ENCODE measurements around the gene LITAF.

LITAF gene

DNA sequence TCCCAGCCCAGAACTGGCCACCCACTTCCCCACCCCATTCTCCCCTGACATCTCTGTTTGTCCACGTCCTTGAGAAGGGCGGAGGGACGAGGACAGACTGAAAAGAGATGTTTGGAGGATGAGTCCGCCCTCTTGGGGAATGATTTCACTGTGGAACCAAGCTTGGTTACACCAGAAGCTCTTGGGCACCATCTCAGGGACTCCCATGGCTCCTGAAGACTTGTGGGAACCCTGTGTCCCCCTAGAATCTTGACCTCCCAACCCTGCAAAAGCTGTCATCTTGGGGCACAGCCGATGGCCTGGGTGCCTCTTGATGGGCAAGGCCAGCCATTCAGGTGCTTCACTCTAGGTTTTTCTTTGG, 25.9 kb upstream of the LITAF start:
- TF ChIP-seq CTCF (IDR thresholded peaks at IDR 0.05; ENCODE audit: low read depth, low read length): no peak
- DNase-seq (ENCODE audit: extremely low read depth, low read depth): no peak

DNA sequence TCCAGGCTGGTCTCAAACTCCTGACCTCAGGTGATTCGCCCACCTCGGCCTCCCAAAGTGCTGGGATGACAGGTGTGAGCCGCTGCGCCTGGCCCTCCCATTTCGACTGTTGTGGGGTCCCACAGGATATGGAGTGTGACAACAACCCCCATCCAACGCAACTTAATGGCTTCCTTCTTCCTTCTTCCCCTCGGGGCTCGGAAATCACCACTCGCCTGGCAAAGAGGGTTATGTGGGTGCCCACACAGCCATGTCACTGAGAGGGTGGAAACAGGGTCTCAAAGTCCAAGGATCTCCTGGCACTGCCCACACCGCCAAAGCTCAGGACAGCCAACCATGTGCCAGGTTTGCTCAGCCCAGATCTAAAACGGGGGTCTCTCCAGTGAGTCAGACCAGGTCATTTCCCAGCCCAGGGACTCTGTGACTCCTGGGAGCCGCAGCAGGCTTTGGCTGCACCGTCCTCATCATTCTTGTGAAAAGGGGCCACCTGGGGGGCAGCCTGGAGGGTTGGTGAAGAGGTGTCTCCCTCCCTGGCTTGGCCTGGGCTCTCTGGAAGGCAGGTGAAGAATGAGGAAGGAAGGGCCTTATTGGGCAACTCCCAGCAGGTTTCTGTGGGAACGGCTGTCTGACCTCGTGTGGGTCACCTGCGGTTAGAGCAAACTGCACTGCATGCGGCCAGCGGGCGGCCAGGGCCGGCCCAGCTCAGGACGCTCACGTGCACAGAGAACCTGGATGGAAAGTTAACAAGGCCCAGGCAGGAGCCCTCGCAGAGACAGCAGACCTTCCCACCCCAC, 25.3 kb upstream of the LITAF start:
- TF ChIP-seq CTCF (IDR thresholded peaks at IDR 0.05; ENCODE audit: low read depth, low read length): no peak
- no peak for DNase-seq (ENCODE audit: extremely low read depth, low read depth)

DNA sequence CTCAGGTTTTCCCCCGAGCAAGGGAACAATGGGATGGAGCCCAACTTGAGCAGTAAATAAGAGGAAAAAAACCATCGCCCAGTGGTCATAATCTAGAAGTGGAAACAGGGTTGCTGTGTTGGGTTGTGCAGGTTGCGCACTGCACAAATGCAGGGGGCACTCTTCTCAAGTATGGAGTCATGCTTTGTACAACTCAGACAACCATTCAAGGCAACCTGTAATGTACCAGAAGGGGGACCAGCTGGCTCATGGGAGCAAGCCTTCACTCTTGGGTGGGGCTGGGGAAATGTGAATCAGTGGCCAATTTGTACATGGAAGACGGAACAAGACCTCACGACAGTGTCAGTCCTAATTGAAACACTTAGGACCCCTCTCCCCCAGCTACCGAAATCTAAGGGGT, 23.9 kb upstream of the LITAF start:
- DNase-seq (ENCODE audit: extremely low read depth, low read depth): no peak
- no peak for TF ChIP-seq CTCF (IDR thresholded peaks at IDR 0.05; ENCODE audit: low read depth, low read length)

DNA sequence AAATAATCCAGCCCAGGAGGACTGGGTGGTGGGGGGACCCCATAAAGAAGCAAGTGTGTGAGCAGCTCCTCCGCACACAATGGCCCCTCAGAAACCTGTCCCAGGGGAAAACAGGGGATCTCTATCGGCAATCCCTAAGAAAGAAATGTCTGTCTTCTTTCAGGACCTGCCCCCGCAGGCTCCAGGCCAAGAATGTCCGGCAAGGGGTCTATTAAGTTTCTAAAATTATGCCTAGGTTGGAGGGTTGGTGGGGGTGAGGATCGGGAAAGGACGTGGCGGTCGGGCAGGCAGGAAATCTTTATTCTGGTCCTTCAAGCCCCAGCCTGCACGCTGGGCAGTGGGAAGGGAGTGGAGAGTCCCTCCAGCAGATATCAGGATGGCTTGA, 23.4 kb upstream of the LITAF start:
- no peak for TF ChIP-seq CTCF (IDR thresholded peaks at IDR 0.05; ENCODE audit: low read depth, low read length)
- DNase-seq (ENCODE audit: extremely low read depth, low read depth): no peak

GRCh38 chr16:11609474-11610120, 22.9 kb upstream of the LITAF start:
- DNase-seq (ENCODE audit: extremely low read depth, low read depth): no peak
- no peak for TF ChIP-seq CTCF (IDR thresholded peaks at IDR 0.05; ENCODE audit: low read depth, low read length)

DNA sequence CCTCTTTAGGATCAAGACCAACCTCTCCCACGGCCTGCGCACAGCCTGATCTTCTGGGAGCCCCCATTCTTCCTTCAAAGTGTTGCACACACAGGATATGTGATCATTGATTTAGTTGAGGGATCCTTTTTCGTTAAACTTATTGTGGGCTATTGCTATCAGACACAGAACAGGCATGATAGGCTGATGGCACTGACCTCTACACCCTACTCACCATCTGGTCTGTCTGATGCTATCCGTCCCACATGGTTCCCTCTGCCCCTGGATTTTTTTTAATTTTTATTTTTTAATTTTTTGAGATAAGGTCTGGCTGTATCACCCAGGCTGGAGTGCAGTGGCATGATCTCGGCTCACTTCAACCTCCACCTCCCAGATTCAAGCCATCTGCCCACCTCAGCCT, 19.2 kb upstream of the LITAF start:
- no peak for TF ChIP-seq CTCF (IDR thresholded peaks at IDR 0.05; ENCODE audit: low read depth, low read length)
- no peak for DNase-seq (ENCODE audit: extremely low read depth, low read depth)

- TF ChIP-seq CTCF (IDR thresholded peaks at IDR 0.05; ENCODE audit: low read depth, low read length): no peak
- DNase-seq (ENCODE audit: extremely low read depth, low read depth): no peak
These were observed 18.8 kb upstream of the LITAF start for GRCh38 chr16:11605564-11605886.

Data from AG09319 (cell line).